Naive thymus-derived CD4-positive, alpha-beta T cell (primary cell): Measurements from ENCODE around the gene DISP2. TPM values are rescaled to one million over a fixed set of nuclear protein-coding genes. Genes with fewer than 3 reads are reported as not detected.

Source experiments
- ATAC-seq: fragments of 150-1000 bp; cut with Tn5 transposase; 2 replicates; pipeline ENCODE4 v1.10.0; 2021; ENCODE audit warnings: mild to moderate bottlenecking, moderate library complexity
- CTCF ChIA-PET: fragments of 350-600 bp; sonication (Branson Sonifier 250); formaldehyde crosslinking; loops from one replicate; lab custom pipeline; 2021; ENCODE audit warnings: antibody characterized with exemption; lab: Charles Lee
- POLR2A ChIA-PET: fragments of 350-600 bp; sonication (Branson Sonifier 250); formaldehyde crosslinking; loops from one replicate; lab custom pipeline; 2021; ENCODE audit warnings: antibody characterized with exemption, inconsistent platforms; lab: Charles Lee
- DNase-seq, 9 donors: peaks; one replicate each; pipeline versions ENCODE4 v3.0.0 to v3.0.0-alpha.2; 2020 to 2022; ENCODE audit warnings: mixed read lengths in 1 of 9
- H3K27ac ChIP-seq: one replicate; pipeline ENCODE4 v1.7.0; 2013; ENCODE audit warnings: mild to moderate bottlenecking, low read depth, low read length, moderate library complexity
- H3K27me3 ChIP-seq, 2 donors: one replicate each; pipeline ENCODE4 v1.7.0; 2013; ENCODE audit warnings: low read length in 2 of 2, mild to moderate bottlenecking in 2 of 2, moderate library complexity in 2 of 2; ENCODE audit not compliant: control insufficient read depth in 2 of 2, insufficient read depth in 2 of 2
- H3K36me3 ChIP-seq, 3 experiments: 1 replicate in 2 of 3; 2 replicates in 1 of 3; pipeline ENCODE4 v1.7.0; 2013; ENCODE audit warnings: low read length in 3 of 3, mild to moderate bottlenecking in 3 of 3, moderate library complexity in 1 of 3; ENCODE audit not compliant: insufficient read depth in 3 of 3, control insufficient read depth in 2 of 3
- H3K4me1 ChIP-seq, 2 donors: one replicate each; pipeline ENCODE4 v1.7.0; 2013; ENCODE audit warnings: low read length in 2 of 2, mild to moderate bottlenecking in 2 of 2, moderate library complexity in 1 of 2; ENCODE audit not compliant: control insufficient read depth in 2 of 2, insufficient read depth in 2 of 2
- H3K4me3 ChIP-seq: 2 replicates; pipeline ENCODE4 v1.7.0; 2013; ENCODE audit warnings: mild to moderate bottlenecking, low read length
- H3K9me3 ChIP-seq, 3 experiments: 1 replicate in 2 of 3; 2 replicates in 1 of 3; pipeline ENCODE4 v1.7.0; 2013; ENCODE audit warnings: low read length in 3 of 3; ENCODE audit not compliant: control insufficient read depth in 2 of 3
- H3K27ac Mint-ChIP-seq, 9 donors: one replicate each; pipeline ENCODE4 v1.8.0; 2020 to 2022; ENCODE audit warnings: mixed read lengths in 9 of 9, mild to moderate bottlenecking in 8 of 9, moderate library complexity in 5 of 9, inconsistent platforms in 2 of 9
- H3K27me3 Mint-ChIP-seq, 5 donors: one replicate each; pipeline ENCODE4 v1.8.0; 2021 to 2022; ENCODE audit warnings: mixed read lengths in 5 of 5, mild to moderate bottlenecking in 1 of 5
- H3K36me3 Mint-ChIP-seq, 5 donors: one replicate each; pipeline ENCODE4 v1.8.0; 2020 to 2022; ENCODE audit warnings: mixed read lengths in 5 of 5, mild to moderate bottlenecking in 3 of 5, inconsistent platforms in 1 of 5
- H3K4me1 Mint-ChIP-seq, 7 donors: one replicate each; pipeline ENCODE4 v1.8.0; 2020 to 2022; ENCODE audit warnings: mixed read lengths in 7 of 7, mild to moderate bottlenecking in 3 of 7, inconsistent platforms in 1 of 7
- H3K4me3 Mint-ChIP-seq, 10 donors: one replicate each; pipeline ENCODE4 v1.8.0; 2020 to 2022; ENCODE audit warnings: mild to moderate bottlenecking in 10 of 10, mixed read lengths in 10 of 10, moderate library complexity in 6 of 10, inconsistent platforms in 2 of 10
- H3K9me3 Mint-ChIP-seq, 11 donors: one replicate each; pipeline ENCODE4 v1.8.0; 2020 to 2022; ENCODE audit warnings: mixed read lengths in 11 of 11, mild to moderate bottlenecking in 4 of 11, inconsistent platforms in 1 of 11, moderate library complexity in 1 of 11
- intact Hi-C, 2 donors: fragments of 100-400 bp; cut with micrococcal nuclease; formaldehyde crosslinking; loops; one replicate each; pipeline ENCODE4 v1.15.1; 2023
- polyA plus RNA-seq, 2 donors: library from polyadenylated mRNA; unstranded; fragments of 300-500 nt; fragmentation: Illumina TruSeq; gene quantifications; one replicate each; pipeline ENCODE4 v1.2.3, GENCODE V29; 2021
- total RNA-seq, 6 experiments: library from RNA in 5 of 6; stranded (reverse) in 5 of 6; gene quantifications; 1 replicate in 5 of 6; 2 replicates in 1 of 6; pipeline ENCODE4 v1.2.3 and lab custom pipeline; 2021 to 2026

DISP2 gene
- total and polyA plus RNA-seq, 7 experiments from 2014 or later, result 0.05 to 0.51 (median 0.07) TPM; not detected in 3

DNA sequence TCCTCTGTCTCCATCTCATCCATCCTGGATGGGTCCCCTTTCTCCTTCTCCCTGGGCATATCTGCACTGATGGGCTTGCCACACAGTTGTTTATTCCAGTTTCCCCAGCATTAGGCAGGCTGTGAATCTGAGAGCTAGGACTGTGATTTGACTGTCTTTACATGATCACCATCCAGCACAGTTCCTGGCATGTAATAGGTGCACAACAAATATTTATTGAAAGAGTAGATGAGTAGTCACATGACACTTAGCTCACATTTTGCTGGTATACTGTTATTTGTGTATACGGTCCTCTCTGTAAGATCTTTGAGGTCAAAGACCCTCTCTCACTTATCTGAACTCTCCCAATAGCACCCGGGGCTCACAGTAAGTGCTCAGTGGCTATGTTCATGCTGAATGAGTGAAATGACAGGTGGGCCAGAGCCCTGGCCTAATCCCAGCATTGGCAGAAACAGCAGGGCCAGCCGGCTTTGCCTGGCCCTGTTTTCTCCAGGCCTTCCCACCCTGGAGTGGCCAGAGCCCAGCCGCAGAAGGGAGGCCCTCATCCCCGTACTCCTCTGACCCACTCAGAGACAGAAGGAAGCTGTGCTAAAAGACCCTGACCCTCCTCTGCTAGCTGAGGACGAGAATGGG, 66.6 kb downstream of the DISP2 start:
- Mint-ChIP-seq H3K9me3 (no peaks in the 10 kb centered on the region), H3K4me3 (no peak overlapping the region), H3K27me3 (no peaks in the 10 kb centered on the region), H3K36me3 (peaks cover 0 to 16% (median 5%) of the 10 kb centered on the region in 5 donors), H3K27ac (no peak overlapping the region), H3K4me1 (peaks cover 0 to 7% (median 0%) of the 10 kb centered on the region in 7 donors)
- intact Hi-C loops, result loop anchor here (5.0 kb wide), 3 partner anchors 42 to 737 kb away; partner anchors contain the start of gene KNSTRN (in 1 of the 2)
- ChIA-PET CTCF (interaction anchor here (0.6 to 11.1 kb wide), 6 partner anchors 12 to 94 kb away, joined by 3 to 107 read pairs (median 3); partner anchors contain the start of genes BAHD1 and CCDC9B), POLR2A (no interaction called here)
- no peak overlapping the region for H3K4me3 ChIP-seq
- H3K4me1 ChIP-seq, result peaks cover 0 to 3% of the 10 kb centered on the region in 2 donors
- H3K27me3 ChIP-seq, result no peaks in the 10 kb centered on the region
- no peak for ATAC-seq
- no peak for DNase-seq
- no peak overlapping the region for H3K27ac ChIP-seq
- H3K36me3 ChIP-seq, result no peaks in the 10 kb centered on the region
- no peaks in the 10 kb centered on the region for H3K9me3 ChIP-seq

DNA sequence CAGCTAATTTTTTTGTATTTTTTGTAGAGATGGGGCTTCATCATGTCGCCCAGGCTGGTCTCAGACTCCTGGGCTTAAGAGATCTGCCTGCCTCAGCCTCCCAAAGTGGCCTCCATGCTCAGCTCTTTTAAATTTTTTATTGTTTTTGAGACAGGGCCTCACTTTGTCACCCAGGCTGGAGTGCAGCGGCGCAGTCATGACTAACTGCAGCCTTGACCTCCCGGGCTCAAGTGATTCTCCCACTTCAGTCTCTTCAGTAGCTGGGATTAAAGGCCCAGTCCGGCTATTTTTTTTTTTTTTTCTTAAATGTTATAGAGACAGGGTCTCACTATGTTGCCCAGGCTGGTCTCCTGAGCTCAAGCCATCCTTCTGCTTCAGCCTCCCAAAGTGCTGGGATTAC, 67.7 kb downstream of the DISP2 start:
- H3K4me1 Mint-ChIP-seq, result peaks cover 0 to 7% (median 0%) of the 10 kb centered on the region in 7 donors
- ChIA-PET CTCF (interaction anchor here (0.7 to 11.1 kb wide), 4 partner anchors 27 to 146 kb away, joined by 3 to 107 read pairs (median 4); partner anchors contain the start of gene CCDC9B), POLR2A (no interaction called here)
- no peaks in the 10 kb centered on the region for H3K27me3 ChIP-seq
- no peaks in the 10 kb centered on the region for H3K9me3 Mint-ChIP-seq
- intact Hi-C loops, result no loop called here
- H3K36me3 ChIP-seq, result no peaks in the 10 kb centered on the region
- H3K27ac ChIP-seq, result no peak overlapping the region
- no peak for DNase-seq
- H3K9me3 ChIP-seq, result no peaks in the 10 kb centered on the region
- H3K4me1 ChIP-seq, result peaks cover 0 to 3% of the 10 kb centered on the region in 2 donors
- no peak for ATAC-seq
- H3K4me3 ChIP-seq, result no peak overlapping the region
- H3K27me3 Mint-ChIP-seq, result no peaks in the 10 kb centered on the region
- no peak overlapping the region for H3K4me3 Mint-ChIP-seq
- H3K27ac Mint-ChIP-seq, result no peak overlapping the region
- peaks cover 0 to 16% (median 5%) of the 10 kb centered on the region in 5 donors for H3K36me3 Mint-ChIP-seq

DNA sequence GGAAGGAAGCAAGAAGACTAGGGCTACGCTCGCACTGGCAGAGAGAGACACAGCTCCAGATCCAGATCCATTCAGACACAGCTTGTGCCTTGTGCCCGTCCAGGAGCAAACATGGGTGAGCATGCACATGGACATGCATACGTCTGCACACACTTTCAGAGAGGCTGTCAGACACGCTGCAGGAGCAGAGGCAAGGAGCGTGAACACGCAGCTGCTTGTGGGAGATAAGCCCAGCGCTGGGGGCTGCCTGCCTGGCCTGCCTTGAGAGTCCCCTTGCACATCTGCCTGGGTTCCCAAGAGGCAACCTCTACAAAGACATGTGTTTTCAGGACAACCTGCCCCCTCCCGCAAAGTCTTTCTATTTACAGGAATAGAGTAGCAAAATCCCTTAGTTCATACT, 69.2 kb downstream of the DISP2 start:
- Histone ChIP-seq H3K27me3 (no peaks in the 10 kb centered on the region), H3K4me3 (no peak overlapping the region), H3K4me1 (no peaks in the 10 kb centered on the region), H3K27ac (no peak overlapping the region), H3K36me3 (no peaks in the 10 kb centered on the region), H3K9me3 (no peaks in the 10 kb centered on the region)
- H3K9me3 Mint-ChIP-seq, result no peaks in the 10 kb centered on the region
- intact Hi-C loops, result no loop called here
- ChIA-PET CTCF (interaction anchor here (0.9 to 11.1 kb wide), 2 partner anchors 86 to 95 kb away, joined by 3 to 107 read pairs; partner anchors contain the start of gene CCDC9B), POLR2A (no interaction called here)
- no peak overlapping the region for H3K27ac Mint-ChIP-seq
- no peaks in the 10 kb centered on the region for H3K27me3 Mint-ChIP-seq
- H3K36me3 Mint-ChIP-seq, result peaks cover 0 to 16% (median 5%) of the 10 kb centered on the region in 5 donors
- no peak overlapping the region for H3K4me3 Mint-ChIP-seq
- DNase-seq (no peak), ATAC-seq (no peak)
- peaks cover 0 to under 1% (median 0%) of the 10 kb centered on the region in 7 donors for H3K4me1 Mint-ChIP-seq

DNA sequence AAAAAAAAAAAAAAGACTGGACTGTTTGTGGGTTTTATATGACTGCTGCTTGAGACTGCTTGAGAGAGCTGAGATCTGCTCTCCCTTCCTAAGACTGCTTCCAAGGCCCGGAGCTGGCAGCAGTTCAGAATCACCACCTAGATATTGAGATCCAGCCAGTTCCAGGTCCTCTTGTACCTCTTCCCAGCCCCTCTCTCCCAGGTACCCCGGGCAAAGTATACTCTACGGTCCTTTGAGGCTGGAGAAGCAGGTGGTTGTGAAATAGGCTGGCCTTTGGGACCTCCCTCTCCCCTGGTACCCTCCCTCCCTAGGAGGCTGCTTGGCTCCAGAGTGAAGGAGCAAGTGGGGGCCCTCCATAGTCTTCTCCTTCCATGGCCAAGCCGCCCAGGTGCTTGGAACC, 70.2 kb downstream of the DISP2 start:
- H3K27me3 ChIP-seq, result no peaks in the 10 kb centered on the region
- H3K9me3 ChIP-seq, result no peaks in the 10 kb centered on the region
- H3K4me3 Mint-ChIP-seq, result no peak overlapping the region
- no peaks in the 10 kb centered on the region for H3K9me3 Mint-ChIP-seq
- CTCF ChIA-PET, result interaction anchor here (0.6 to 1.8 kb wide), 2 partner anchors 90 to 279 kb away, joined by 4 to 5 read pairs; no protein-coding TSS in a partner anchor
- no peaks in the 10 kb centered on the region for H3K4me1 ChIP-seq
- POLR2A ChIA-PET, result no interaction called here
- H3K4me3 ChIP-seq, result no peak overlapping the region
- ATAC-seq (no peak), DNase-seq (no peak)
- no peak overlapping the region for H3K27ac ChIP-seq
- intact Hi-C loops, result no loop called here
- H3K36me3 ChIP-seq, result no peaks in the 10 kb centered on the region
- peaks cover 0 to 16% (median 5%) of the 10 kb centered on the region in 5 donors for H3K36me3 Mint-ChIP-seq
- H3K4me1 Mint-ChIP-seq, result peaks cover 0 to 1% (median 0%) of the 10 kb centered on the region in 7 donors
- H3K27ac Mint-ChIP-seq, result no peak overlapping the region
- peaks cover 0 to 8% (median 0%) of the 10 kb centered on the region in 5 donors for H3K27me3 Mint-ChIP-seq

Other genes starting within 250 kb of the DISP2 start
- 10 to 100 TPM in 4 of 5 experiments, 1 to 10 TPM in 1; 7.7 to 31.1 (median 19.6) TPM for gene BMF, start 249.3 kb upstream of the DISP2 start, total RNA-seq
- gene BMF, start 249.3 kb upstream of the DISP2 start, polyA plus RNA-seq, result 1 to 10 TPM; 1.5 to 2.9 TPM
- 10 to 100 TPM in 1 of 5 experiments, 1 to 10 TPM in 2, under 1 TPM in 2; 0.41 to 55.7 (median 1.2) TPM for gene BUB1B, start 197.2 kb upstream of the DISP2 start, total RNA-seq
- not detected for gene BUB1B, start 197.2 kb upstream of the DISP2 start, polyA plus RNA-seq
- gene PAK6, start 119.2 kb upstream of the DISP2 start, total RNA-seq, result 1 to 10 TPM in 1 of 5 experiments, under 1 TPM in 1, not detected in 3; 0.58 to 1.9 TPM
- not detected for gene PAK6, start 119.2 kb upstream of the DISP2 start, polyA plus RNA-seq
- under 1 TPM in 2 of 5 experiments, not detected in 3; 0.27 TPM for gene ANKRD63, start 75.2 kb upstream of the DISP2 start, total RNA-seq
- gene ANKRD63, start 75.2 kb upstream of the DISP2 start, polyA plus RNA-seq, result not detected
- 100 to 1,000 TPM; 179 to 359 (median 186) TPM for gene PLCB2, start 50.3 kb upstream of the DISP2 start, total RNA-seq
- gene PLCB2, start 50.3 kb upstream of the DISP2 start, polyA plus RNA-seq, result 10 to 100 TPM; 19.8 to 28.4 TPM
- gene INAFM2, start 34.5 kb upstream of the DISP2 start, total RNA-seq, result 10 to 100 TPM in 3 of 5 experiments, 1 to 10 TPM in 2; 7.1 to 21.2 (median 12.7) TPM
- 1 to 10 TPM; 2.0 to 2.2 TPM for gene INAFM2, start 34.5 kb upstream of the DISP2 start, polyA plus RNA-seq
- 1 to 10 TPM in 4 of 5 experiments, under 1 TPM in 1; 0.73 to 2.7 (median 1.6) TPM for gene CCDC9B, start 17.3 kb upstream of the DISP2 start, total RNA-seq
- under 1 TPM; 0.07 to 0.30 TPM for gene CCDC9B, start 17.3 kb upstream of the DISP2 start, polyA plus RNA-seq
- not detected for gene PHGR1, start 7.2 kb upstream of the DISP2 start, total RNA-seq
- not detected for gene PHGR1, start 7.2 kb upstream of the DISP2 start, polyA plus RNA-seq
- 10 to 100 TPM in 1 of 5 experiments, 1 to 10 TPM in 4; 3.7 to 39.6 (median 6.2) TPM for gene KNSTRN, start 24.5 kb downstream of the DISP2 start, total RNA-seq
- 1 to 10 TPM; 3.7 to 5.2 TPM for gene KNSTRN, start 24.5 kb downstream of the DISP2 start, polyA plus RNA-seq
- gene IVD, start 47.6 kb downstream of the DISP2 start, total RNA-seq, result 10 to 100 TPM; 47.2 to 81.8 (median 64.7) TPM
- 10 to 100 TPM; 27.1 to 42.4 TPM for gene IVD, start 47.6 kb downstream of the DISP2 start, polyA plus RNA-seq
- 10 to 100 TPM; 28.4 to 48.8 (median 31.2) TPM for gene BAHD1, start 82.7 kb downstream of the DISP2 start, total RNA-seq
- gene BAHD1, start 82.7 kb downstream of the DISP2 start, polyA plus RNA-seq, result 1 to 10 TPM; 2.2 to 3.9 TPM
- 10 to 100 TPM in 3 of 5 experiments, 1 to 10 TPM in 2; 7.3 to 12.5 (median 10.8) TPM for gene CHST14, start 112.8 kb downstream of the DISP2 start, total RNA-seq
- 1 to 10 TPM in 1 of 2 donors, under 1 TPM in 1; 0.83 to 1.4 TPM for gene CHST14, start 112.8 kb downstream of the DISP2 start, polyA plus RNA-seq
- 10 to 100 TPM; 22.4 to 37.3 (median 33.3) TPM for gene CCDC32, start 206.8 kb downstream of the DISP2 start, total RNA-seq
- gene CCDC32, start 206.8 kb downstream of the DISP2 start, polyA plus RNA-seq, result 10 to 100 TPM; 37.5 to 44.8 TPM
- 10 to 100 TPM; 10.6 to 19.0 (median 15.5) TPM for gene RPUSD2, start 211.1 kb downstream of the DISP2 start, total RNA-seq
- 10 to 100 TPM; 19.3 to 25.9 TPM for gene RPUSD2, start 211.1 kb downstream of the DISP2 start, polyA plus RNA-seq
- 10 to 100 TPM in 1 of 5 experiments, 1 to 10 TPM in 2, under 1 TPM in 2; 0.16 to 41.5 (median 1.7) TPM for gene KNL1, start 236.0 kb downstream of the DISP2 start, total RNA-seq
- under 1 TPM; 0.08 to 0.99 TPM for gene KNL1, start 236.0 kb downstream of the DISP2 start, polyA plus RNA-seq